PC-3 (cell line): ENCODE data around the gene TMEM229B. TPM values are rescaled to one million over a fixed set of nuclear protein-coding genes. Genes with fewer than 3 reads are reported as not detected.

Experiments used
- ATAC-seq: fragments of 200-7000 bp; cut with Tn5 transposase; 2 replicates; pipeline ENCODE4 v1.9.1; 2020; ENCODE audit warnings: mild to moderate bottlenecking, moderate library complexity
- BruUV-seq: library from RNA; stranded (reverse); fragments of 400-500 nt; replicated peaks from 2 replicates; lab custom pipeline; 2021; lab: Mats Ljungman, UMichigan
- CTCF ChIA-PET: fragments of 300-600 bp; sonication (Branson Sonifier 250); formaldehyde crosslinking; loops from one replicate; lab custom pipeline; 2022; ENCODE audit warnings: antibody characterized with exemption; lab: Charles Lee
- POLR2A ChIA-PET: fragments of 300-600 bp; sonication (Branson Sonifier 250); formaldehyde crosslinking; loops from one replicate; lab custom pipeline; 2022; ENCODE audit warnings: antibody characterized with exemption; ENCODE audit not compliant: unreplicated experiment; lab: Charles Lee
- DNase-seq: peaks from one replicate; pipeline ENCODE4 v3.0.0-alpha.2; 2015
- H2AFZ ChIP-seq: fragments of 300-600 bp; sonication (generic); 2 replicates; pipeline ENCODE4 v1.6.0; 2016; ENCODE audit warnings: antibody characterized with exemption, low read length
- H3F3A ChIP-seq: fragments of 300-600 bp; sonication (generic); one replicate; pipeline ENCODE4 v1.6.0; 2017; ENCODE audit warnings: antibody characterized with exemption, low read length, control low read depth, mild to moderate bottlenecking; ENCODE audit not compliant: unreplicated experiment
- H3K27ac ChIP-seq: fragments of 300-600 bp; sonication (generic); 2 replicates; pipeline ENCODE4 v1.5.1; 2016; ENCODE audit warnings: mild to moderate bottlenecking, low read length
- H3K27me3 ChIP-seq: fragments of 300-600 bp; sonication (generic); 2 replicates; pipeline ENCODE4 v1.6.1; 2016; ENCODE audit warnings: low read length, mixed read lengths
- H3K36me3 ChIP-seq: fragments of 300-600 bp; sonication (generic); 2 replicates; pipeline ENCODE4 v1.6.1; 2016; ENCODE audit warnings: low read depth, mixed run types, low read length, mixed read lengths
- H3K4me1 ChIP-seq: fragments of 300-600 bp; sonication (generic); 2 replicates; pipeline ENCODE4 v1.5.1; 2016; ENCODE audit warnings: low read length; ENCODE audit not compliant: insufficient read depth
- H3K4me2 ChIP-seq: fragments of 300-600 bp; sonication (generic); 2 replicates; pipeline ENCODE4 v1.6.0; 2016; ENCODE audit warnings: low read length
- H3K4me3 ChIP-seq: fragments of 300-600 bp; sonication (generic); 2 replicates; pipeline ENCODE4 v1.5.1; 2016; ENCODE audit warnings: mild to moderate bottlenecking, low read length, mixed read lengths
- H3K79me2 ChIP-seq: fragments of 300-600 bp; sonication (generic); 2 replicates; pipeline ENCODE4 v1.6.1; 2017; ENCODE audit warnings: low read length, mixed read lengths
- H3K9ac ChIP-seq: fragments of 300-600 bp; sonication (generic); 2 replicates; pipeline ENCODE4 v1.6.0; 2016; ENCODE audit warnings: mild to moderate bottlenecking, low read length
- H3K9me2 ChIP-seq: fragments of 300-600 bp; sonication (generic); replicated peaks from 2 replicates; pipeline ENCODE4 v1.6.1; 2016; ENCODE audit warnings: mixed run types, low read length, mixed read lengths
- H3K9me3 ChIP-seq: fragments of 300-600 bp; sonication (generic); 2 replicates; pipeline ENCODE4 v1.6.1; 2016; ENCODE audit warnings: low read length, mixed read lengths
- H4K20me1 ChIP-seq: fragments of 300-600 bp; sonication (generic); 2 replicates; pipeline ENCODE4 v1.6.1; 2016; ENCODE audit warnings: low read length, mixed read lengths
- EZH2 ChIP-seq: fragments of 300-600 bp; sonication (generic); IDR thresholded peaks from one replicate; pipeline ENCODE4 v1.6.1; 2017; ENCODE audit warnings: antibody characterized with exemption, mild to moderate bottlenecking, low read length; ENCODE audit not compliant: unreplicated experiment
- EZH2phosphoT487 ChIP-seq: fragments of 300-600 bp; sonication (generic); IDR thresholded peaks from 2 replicates; pipeline ENCODE4 v1.6.1; 2018; ENCODE audit warnings: mild to moderate bottlenecking, antibody characterized with exemption, low read length, borderline replicate concordance
- intact Hi-C: fragments of 100-400 bp; cut with micrococcal nuclease; formaldehyde crosslinking; loops from 2 replicates; pipeline ENCODE4 v1.9.0; 2023
- total RNA-seq: library from RNA; depleted of rRNA; stranded (reverse); fragments of >200 nt; gene quantifications from 2 replicates; pipeline ENCODE4 v1.2.3, GENCODE V29; 2014
- TF ChIP-seq, protein P1 (sequence below): fragments of 300-600 bp; sonication (generic); conservative IDR thresholded peaks from 2 replicates; pipeline ENCODE4 v1.5.1; 2017; ENCODE audit warnings: antibody characterized with exemption, low read depth, mild to moderate bottlenecking, low read length

Gene TMEM229B
- total RNA-seq, 1 experiment from 2014 or later, result not detected

DNA sequence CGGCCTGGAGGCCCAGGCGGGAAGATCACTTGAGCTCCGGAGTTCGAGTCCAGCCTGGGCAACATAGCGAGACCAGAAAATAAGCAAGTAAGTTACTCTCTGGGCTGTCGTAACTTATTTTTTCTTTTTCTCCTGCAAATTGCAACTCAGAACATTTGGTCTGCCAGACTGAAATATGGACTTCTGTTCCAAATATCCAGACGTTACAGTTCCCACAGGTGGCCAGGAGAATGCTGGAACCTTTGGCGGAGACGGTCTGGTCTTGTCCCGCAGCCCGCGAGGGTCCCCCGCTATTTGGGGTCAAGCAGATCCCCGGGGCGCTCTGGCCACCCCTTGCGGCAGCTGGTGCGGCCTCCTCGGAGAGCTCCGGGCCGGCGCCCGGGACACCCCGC is 44.1 kb upstream of the TMEM229B start:
- no peaks in the 10 kb centered on the region for H3K36me3 ChIP-seq
- H4K20me1 ChIP-seq, result no peaks in the 10 kb centered on the region
- TF ChIP-seq EZH2, result no peak
- TF ChIP-seq, protein P1, sequence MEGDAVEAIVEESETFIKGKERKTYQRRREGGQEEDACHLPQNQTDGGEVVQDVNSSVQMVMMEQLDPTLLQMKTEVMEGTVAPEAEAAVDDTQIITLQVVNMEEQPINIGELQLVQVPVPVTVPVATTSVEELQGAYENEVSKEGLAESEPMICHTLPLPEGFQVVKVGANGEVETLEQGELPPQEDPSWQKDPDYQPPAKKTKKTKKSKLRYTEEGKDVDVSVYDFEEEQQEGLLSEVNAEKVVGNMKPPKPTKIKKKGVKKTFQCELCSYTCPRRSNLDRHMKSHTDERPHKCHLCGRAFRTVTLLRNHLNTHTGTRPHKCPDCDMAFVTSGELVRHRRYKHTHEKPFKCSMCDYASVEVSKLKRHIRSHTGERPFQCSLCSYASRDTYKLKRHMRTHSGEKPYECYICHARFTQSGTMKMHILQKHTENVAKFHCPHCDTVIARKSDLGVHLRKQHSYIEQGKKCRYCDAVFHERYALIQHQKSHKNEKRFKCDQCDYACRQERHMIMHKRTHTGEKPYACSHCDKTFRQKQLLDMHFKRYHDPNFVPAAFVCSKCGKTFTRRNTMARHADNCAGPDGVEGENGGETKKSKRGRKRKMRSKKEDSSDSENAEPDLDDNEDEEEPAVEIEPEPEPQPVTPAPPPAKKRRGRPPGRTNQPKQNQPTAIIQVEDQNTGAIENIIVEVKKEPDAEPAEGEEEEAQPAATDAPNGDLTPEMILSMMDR, result no peak
- no peak for TF ChIP-seq EZH2phosphoT487
- no peaks in the 10 kb centered on the region for H3K79me2 ChIP-seq
- peaks cover 6% of the 10 kb centered on the region; the same call in 1 of the 2 replicates for H3K4me1 ChIP-seq
- CTCF ChIA-PET, result interaction anchor here (0.6 to 1.7 kb wide), 3 partner anchors 39 to 172 kb away, joined by 3 to 10 read pairs (median 5); no protein-coding TSS in a partner anchor
- peak overlapping the region; percentile 79 for H3K4me3 ChIP-seq
- peak overlapping the region; percentile 88 for H3K4me2 ChIP-seq
- BruUV-seq, result TSS peak; percentile 46
- H2AFZ ChIP-seq, result peak overlapping the region; percentile 99
- POLR2A ChIA-PET, result no interaction called here
- H3K9me2 ChIP-seq, result no peaks in the 10 kb centered on the region
- peak overlapping the region; percentile 63 for H3K9ac ChIP-seq
- H3F3A ChIP-seq, result no peaks in the 10 kb centered on the region
- H3K9me3 ChIP-seq, result no peaks in the 10 kb centered on the region
- intact Hi-C loops, result loop anchor here (2.0 kb wide), 1 partner anchor 106 kb away; no protein-coding TSS in a partner anchor
- no peak for ATAC-seq
- H3K27ac ChIP-seq, result no peak overlapping the region
- no peak for DNase-seq
- no peaks in the 10 kb centered on the region for H3K27me3 ChIP-seq

DNA sequence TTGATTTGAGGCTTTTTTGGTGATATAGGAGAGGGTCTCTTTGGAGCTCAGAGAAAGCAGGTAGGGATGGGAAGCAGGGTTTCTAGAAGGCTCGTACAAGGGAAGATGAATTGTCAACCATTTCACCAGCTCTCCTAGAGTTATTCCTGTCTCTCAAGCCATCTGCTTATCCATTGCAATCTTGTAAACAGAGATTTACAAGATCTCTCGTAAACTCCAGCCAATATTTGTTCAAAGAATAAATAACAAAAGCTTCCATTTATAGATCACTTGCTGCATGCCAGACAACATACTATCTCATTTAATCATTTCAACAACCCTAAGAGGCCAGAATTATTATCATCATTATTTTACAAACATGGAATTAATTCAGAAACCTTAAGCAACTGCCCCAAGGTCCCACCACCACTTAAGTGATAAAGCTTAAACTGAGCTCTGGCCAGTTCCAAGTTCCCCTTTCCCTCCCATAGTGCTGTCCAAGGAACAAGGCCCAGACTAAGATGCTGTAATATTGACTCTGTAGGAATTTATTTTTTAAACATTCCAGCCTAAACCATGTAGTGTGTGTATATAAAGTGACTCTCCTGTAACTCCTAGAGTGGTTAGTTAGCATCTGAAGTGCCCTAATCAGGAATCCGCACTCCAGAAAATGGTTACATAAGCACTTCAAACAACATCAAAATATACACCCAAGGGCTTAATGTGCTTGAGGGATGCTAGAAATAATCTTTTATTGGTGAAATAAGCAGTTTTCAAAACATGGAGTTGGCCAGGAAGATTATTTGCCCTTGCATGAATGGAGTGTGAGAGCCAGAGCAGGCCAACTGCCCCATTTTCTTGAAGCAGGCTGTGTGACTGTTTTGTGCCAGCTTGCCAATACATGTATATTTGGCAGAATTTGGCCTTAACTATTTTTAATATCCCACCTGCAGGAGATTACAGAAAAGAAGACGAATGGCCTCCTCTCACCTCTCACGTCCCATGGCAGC is 41.7 kb upstream of the TMEM229B start:
- Histone ChIP-seq H2AFZ (no peak overlapping the region), H3K27ac (no peak overlapping the region), H3K9me2 (no peaks in the 10 kb centered on the region), H3K4me2 (no peak overlapping the region), H3K4me1 (peaks cover 6% of the 10 kb centered on the region; the same call in 1 of the 2 replicates), H3K4me3 (no peak overlapping the region), H4K20me1 (no peaks in the 10 kb centered on the region), H3K9ac (no peak overlapping the region), H3K79me2 (no peaks in the 10 kb centered on the region), H3F3A (no peaks in the 10 kb centered on the region), H3K9me3 (no peaks in the 10 kb centered on the region), H3K36me3 (no peaks in the 10 kb centered on the region), H3K27me3 (peaks cover 5% of the 10 kb centered on the region; the same call in 1 of the 2 replicates)
- DNase-seq, result peak; percentile 12
- no TSS peak for BruUV-seq
- no peak for ATAC-seq
- CTCF ChIA-PET, result interaction anchor here (0.6 to 0.9 kb wide), 2 partner anchors 40 to 137 kb away, joined by 3 to 4 read pairs; no protein-coding TSS in a partner anchor
- no peak for TF ChIP-seq EZH2phosphoT487
- TF ChIP-seq EZH2, result no peak
- TF ChIP-seq, protein P1, result no peak
- POLR2A ChIA-PET, result interaction anchor here (0.6 kb wide), 1 partner anchor 185 kb away, joined by 4 read pairs; no protein-coding TSS in a partner anchor
- intact Hi-C loops, result loop anchor here (5.0 kb wide), 1 partner anchor 137 kb away; no protein-coding TSS in a partner anchor
